ENCODE measurements around the gene NHERF1.

Gene NHERF1

DNA sequence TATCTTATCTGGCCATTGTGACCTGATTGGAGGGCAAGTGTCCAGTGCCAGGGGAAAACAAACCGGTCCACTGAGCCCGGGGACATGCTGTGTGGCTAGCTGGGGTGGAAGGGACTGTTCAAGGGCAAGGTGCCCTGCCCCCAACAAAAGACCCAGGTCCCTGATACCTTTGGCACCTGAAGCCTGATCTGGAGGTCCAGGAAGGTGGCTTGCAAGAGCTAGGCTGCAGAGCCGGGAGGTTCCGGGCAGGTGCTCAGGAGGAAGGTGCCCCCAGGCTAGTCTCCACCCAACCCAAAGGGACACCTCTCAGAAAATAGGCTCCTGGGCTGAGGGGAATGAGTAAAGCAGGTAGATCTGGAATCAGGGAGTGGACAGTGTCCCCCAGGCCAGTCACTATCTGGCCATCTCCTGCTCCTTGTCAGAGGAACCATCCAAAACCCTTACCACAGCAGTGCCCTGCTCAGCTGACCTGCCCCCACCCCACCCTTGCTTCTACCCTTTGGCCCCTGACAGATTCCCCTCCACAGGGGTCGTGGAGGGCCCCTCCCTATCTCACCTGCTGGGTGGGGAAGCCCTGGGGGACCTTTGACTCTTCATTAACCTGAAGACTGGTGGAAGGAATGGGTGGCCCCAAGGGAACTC is 21.5 kb downstream of the NHERF1 start:
- DNase-seq: no peak

DNA sequence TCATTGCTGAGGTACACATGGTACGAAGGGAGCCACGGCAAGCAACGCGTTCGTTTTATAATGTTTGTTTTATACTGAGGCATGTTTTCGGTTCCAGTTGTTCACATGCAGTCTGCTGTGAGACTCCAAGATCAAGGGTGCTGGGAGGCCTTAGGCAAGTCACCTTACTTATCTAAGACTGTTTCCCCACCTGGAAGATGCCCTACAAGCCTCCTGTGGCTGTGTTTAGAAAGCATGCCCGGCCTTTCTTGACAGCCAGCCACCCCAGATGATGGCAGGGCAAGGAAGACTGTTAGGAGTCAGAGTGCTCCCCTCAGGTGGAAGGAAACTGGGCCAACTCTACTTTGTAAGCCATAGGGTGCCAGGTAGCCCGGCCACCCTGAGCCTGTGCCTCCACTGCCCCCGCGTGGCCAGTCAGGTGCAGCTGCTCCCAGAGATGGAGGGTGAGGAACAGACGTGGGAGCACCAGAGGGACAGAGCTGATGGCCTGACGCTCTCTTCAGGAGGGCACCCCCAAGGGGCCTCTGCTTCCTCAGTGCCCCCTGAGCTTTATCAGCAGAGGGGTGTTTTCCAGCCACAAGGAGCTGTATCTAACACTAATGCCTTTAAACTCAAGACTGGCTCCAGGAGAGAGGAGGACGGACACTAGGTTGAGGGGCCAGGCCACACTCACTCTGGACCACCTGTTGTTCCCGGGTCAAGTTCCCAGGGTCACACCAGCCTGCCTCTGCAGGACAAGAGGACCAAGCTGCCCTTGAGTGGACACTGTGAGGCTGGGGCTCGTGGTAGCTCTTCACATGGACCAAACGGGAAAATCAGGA is 22.3 kb downstream of the NHERF1 start:
- peak; percentile 60 for DNase-seq

DNA sequence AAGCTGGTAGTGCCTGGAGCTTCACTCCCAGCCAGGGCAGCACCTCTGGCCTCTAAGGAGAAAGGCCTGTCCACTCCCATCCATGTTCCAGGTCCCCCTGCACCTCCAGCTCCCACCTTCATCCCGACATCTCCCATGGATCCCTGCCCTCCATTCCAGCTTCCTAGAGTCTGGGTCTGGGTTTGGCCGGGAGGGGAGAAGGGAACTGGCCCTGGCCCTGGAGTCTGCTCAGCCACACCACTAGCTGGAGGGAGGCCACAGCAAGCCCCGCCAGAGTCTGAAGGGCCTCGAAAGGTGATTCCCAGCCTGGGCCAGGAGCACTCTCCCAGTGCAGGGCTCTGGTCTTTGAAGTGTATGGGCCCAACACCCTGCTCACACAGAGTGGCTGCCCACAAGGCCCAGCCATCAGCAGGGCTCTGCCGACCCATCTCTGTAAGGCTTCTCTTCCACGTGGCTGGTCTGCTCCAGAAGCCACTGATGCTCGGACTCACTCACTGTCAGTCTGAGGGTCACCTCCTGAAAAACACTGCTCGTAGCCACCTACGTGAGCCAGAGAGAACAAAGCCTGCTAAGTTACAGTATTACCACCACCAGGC is 23.0 kb downstream of the NHERF1 start:
- DNase-seq: no peak

DNA sequence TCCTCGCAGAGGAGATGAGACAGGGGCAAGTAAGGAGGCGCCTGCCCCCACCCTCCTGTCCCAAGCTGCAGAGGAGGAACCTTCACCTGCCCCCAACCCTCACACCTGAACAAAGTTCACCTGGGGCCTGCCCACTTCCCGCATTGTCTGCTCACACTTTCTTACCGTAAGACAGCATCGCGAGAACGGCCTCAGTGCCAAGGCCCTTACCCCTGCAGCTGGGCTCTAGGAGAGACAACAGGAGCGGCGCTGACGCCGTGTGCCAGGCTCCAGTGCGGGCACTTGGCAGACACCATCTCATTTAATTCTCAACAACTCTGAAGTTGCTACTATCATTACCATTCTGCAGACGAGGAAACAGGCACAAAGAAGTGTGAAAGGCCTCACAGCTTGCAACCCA is 23.6 kb downstream of the NHERF1 start:
- DNase-seq: no peak

DNA sequence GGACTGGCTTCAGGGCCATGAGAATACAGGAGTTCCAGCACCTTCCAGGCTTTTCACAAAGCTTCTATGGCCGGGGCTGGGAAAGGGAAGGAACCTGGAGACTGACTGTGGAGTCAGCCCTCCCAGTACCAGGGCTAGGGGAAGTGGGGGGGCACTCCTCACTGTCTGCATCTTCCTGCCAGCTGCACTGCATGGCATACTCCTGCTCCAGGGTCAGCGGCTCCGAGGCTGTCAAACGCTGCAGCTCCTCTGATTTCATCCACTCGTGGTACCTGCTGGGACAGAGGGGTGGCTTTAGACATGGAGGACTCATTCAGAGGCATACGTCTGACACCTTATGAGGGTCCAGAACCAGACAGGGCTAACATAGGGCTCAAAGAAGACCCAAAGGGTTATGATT is 25.0 kb downstream of the NHERF1 start:
- DNase-seq: no peak

DNA sequence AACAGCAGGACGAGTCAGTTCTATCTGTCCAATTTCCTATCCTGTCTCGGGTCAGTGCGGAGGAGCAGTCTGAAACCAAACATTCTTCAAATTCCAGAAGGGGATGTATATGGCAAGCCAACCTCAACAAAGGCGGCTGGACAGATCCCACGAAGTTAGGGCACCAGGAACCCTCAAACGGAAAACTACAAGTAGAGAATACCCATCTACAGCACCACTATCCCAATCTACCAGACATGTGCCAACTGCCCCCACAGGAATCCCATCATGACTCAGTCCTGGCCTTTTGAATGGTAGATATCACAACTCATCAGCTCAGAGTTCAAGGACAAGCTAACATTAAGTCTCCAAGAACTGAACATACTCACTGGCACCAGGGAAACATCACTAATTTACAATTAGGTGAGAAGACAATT is 25.5 kb downstream of the NHERF1 start:
- no peak for DNase-seq

DNA sequence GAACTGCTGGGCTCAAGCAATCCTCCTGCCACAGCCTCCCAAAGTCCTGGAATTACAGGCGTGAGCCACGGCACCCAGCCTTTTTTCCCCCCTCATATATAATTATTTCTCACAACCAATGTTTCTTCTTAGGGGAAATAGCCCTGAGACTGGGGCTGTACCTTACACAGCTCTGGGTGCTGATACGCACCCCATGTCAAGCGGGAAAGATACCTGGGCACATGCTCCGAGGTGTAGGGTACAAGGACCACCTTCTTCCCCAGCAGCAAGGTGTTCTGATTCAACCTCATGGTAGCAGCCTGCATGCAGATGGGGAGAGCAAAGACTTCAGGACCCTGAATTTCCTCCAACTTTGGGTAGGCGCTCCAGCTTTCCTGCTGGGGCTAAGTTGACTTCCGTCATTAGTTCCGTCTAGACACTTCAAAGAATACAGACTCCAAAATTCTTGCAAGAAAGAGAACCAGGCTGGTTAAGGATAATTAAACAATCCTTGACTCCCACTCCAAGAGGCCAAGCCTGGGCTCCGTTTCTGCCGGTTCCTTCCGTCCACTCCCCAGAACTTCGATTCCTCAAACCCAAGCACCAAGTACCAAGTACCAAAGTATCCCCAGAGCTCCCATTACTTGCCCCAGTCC is 27.1 kb downstream of the NHERF1 start:
- DNase-seq: no peak

DNA sequence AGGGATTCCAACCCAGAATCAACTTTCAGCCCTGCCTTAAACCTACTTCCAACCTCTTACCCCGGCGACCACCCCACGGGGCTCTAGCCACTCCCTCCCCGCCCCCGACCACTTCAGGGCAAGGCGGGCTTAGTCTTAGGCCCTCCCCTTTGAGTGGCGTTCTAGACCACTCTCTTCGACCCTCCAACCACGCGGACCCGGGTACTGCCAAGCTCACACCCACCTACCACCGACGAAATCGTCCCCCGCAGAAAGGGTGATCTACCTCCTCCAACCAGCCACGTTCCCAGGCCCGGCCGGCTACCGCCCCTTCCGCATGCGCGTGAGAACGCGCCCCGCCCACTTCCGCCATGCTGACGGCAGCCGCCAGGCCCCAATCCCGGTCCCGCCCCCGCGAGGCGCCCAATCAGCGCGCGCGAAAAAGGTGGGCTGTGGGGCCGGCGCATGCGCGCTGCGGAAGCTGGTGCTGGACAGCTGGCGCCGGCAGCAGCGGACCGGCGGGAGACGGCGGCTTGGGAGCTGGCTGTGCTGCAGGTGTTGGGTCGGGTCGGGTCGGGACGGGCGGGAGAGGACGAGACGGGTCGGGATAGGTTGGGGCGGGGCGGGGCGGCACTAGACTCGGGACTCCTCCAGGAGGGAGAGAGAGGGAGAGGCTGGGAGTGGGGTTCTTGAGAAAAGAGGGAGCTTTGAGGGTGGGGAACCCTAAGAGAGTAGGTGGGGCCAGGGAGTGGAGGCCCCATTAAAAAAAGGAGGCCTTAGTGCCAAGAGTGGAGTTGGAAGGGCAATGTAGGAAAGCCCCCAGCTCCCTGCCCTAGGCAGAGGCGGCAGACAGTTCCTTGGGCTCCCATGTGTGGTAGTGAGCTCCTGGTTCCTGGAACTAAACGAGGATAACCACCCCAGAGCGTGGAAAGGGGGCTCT is 27.9 kb downstream of the NHERF1 start, which contains the start of gene NAT9:
Gene NAT9 (minus strand): TSS at position 302 of the 919 bp plus-strand sequence. CDS start 647 bp downstream, outside the sequence.
- peak; percentile 97 for DNase-seq

DNA sequence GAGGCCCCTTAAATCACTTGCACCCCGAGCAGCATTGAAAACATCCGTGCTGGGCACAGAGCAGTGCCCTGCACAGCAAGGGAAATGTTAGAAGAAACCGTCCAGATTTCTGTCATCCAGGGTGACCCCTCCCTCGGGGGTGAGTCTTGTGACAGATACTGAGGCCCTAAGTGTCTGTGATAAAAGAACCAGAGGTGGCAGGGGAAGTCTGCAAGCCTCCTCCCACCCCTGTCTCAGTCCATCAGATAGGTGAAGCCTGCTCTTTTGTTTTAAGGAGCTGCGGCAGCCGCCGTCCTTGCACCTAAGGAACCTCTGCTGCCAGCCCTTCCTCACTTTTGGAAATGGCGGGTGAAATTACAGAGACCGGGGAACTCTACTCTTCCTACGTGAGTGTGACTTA is 28.6 kb downstream of the NHERF1 start:
- no peak for DNase-seq

DNA sequence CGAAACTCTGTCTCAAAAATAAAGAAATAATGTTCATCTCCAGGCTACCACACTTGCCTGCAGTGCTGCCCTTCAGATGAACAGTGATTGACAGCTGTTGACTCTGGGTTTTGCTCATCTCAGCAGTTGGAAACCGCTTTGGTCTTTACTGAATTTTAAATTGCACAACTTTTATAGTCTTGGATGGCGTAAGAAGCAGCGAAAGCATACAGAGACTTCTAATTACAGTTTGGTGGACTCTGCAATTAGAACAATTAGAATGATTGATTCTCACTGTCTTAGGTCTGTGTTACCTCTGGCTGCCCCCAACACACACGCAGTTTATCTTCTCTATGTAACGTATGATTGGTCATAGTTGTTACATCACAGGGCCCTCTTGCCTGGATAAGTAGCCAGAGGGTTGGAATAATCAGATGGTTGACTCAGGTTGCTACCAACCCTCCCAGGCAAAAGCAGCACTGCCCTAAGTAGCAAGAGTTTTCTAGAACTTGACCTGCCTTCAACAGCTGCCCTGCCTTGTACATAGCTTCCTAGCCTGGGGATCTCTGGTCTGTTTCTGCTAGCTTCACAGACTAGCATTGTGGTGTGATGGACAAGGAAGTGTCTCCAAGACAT is 29.6 kb downstream of the NHERF1 start:
- DNase-seq: no peak

DNA sequence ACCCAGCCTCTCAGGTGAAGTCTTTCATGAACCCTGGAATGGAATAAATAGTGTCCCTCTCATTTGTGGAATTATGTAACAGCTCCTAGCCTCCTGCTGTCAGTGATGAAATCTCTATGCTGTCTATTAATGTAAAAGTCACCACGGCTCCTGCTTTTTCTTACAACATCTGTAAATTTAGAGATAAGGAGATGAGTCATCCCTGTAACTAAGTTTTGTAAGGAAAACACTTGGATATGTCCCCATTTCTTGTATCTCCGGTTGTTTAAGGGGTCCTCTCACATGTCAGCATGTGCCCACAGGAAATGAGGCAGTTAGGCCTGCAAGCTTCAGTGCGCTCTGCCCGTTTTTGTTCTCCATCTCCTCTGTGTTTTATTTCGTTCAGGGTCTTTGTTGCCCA is 30.5 kb downstream of the NHERF1 start:
- DNase-seq: no peak

DNA sequence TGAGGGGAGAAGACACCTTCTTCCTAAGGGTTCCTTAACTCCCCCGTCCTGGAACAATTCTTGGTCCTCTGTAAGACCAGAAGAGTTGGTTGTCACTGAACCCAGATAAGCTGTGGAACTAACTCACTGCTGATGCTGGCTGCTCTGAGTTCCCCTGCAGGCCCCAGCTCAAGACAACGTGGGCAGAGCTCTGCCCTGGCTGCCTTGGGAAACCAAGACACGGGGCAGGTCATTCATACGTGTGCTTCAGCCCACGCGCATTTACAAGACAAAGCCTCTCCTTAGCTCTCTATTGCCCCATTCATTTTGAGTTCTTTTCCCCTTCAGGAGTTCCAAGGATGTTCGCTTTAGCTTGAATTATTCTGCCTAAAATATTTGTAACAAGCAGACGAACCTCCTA is 31.1 kb downstream of the NHERF1 start:
- no peak for DNase-seq

DNA sequence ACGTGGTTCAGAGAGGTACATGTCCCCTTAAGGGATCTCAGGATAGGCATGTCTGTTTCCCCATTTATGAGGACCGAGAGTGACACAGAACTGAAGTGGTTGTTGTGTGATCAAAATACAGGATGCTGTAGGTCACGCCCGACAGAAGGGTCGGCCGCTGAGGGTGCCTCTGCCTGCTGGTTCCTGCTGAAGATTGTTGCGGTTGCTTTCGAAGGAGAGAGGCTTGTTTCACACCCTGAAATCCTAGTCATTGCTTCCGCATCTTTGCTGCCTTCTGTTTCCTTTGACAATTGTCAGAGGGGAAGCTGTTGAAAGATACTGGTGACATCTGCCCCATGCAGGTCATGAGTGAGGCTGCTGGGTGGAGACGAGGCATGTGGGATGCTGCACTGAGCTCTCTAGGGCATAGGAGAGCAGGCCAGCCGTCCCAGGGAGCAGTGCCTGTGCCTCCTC is 31.5 kb downstream of the NHERF1 start:
- no peak for DNase-seq

DNA sequence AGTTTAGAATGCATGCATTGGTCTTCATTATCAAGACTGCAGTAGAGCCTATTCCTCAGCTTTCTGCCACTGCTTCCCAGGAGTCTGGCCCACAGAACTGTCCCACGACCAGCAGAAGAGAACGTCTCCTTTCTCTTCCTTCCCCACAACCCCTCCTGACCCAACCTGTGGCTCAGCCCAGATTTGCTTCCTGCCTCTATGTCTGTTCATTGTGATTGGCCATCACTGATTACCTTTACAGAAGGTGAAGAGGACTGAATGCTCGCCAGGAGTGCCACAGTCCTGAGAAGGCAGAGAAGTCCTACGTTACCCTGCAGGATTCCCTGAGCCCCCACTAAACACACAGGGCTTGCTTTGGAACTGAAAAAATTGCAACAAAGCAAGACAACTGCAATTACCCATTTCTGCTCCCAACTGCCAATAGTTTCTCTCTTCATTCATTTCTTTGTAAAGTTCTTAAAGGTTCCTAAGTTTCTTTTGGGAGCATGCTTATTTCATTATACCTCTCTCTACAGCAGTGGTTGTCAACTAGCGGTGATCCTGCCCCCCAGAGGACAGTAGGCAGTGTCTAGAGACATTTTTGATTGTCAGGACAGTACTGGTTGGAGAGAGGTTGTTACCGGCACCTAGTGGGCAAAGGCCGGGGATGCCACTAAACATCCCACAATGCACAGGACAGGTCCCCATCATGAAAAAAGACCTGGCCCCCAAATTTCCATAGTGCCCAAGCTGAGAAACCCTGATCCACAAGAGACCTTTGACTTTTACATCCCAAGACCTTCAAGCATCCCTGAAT is 32.2 kb downstream of the NHERF1 start:
- no peak for DNase-seq

DNA sequence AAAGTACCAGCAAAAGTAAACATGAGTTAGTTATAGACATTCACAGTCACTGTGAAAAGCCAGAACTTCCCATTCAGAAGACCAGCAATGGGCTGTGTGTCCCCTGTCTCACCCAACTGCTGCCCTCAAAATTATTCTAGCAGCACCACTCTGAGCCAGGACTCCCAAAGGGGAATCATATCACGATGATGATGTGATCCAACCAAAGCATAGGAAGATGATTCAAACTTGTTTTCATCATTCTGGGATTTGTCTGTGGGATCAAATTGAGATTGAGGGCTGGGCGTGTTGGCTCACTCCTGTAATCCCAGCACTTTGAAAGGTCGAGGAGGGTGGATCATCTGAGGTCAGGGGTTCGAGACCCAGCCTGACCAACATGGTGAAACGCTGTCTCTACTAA is 34.1 kb downstream of the NHERF1 start:
- DNase-seq: no peak

DNA sequence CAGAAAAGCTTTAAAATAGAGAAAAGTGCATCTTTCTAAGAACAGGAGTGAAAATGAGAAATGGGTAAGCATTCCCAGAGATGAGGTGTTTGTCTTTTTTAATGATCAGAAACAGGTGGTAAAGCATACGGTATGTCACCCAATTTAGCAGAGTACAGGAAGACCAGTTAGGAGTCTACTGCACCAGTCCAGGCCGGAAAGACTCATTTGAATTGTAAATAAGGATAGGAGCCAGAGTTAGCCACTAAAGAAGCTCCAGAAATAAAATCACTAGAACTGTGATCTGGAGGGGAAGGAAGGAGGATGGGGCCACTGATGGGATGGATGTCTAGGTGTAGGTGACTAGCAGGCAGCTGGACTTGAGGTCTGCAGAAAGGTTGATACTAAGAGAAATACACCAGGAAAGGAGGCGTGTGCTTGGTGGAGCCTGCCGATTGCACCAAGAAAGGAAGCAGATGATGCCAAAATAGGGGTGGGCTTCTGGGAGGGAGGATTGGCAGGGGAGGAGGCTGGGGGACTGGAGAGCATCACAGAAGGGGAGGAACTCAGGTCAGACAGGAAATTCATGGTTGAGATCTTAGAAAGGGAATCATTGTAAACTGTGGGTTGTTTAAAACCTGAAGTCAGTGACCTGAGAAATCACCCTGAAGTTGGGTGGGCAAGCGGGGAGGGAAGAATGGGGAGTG is 35.8 kb downstream of the NHERF1 start:
- no peak for DNase-seq

DNA sequence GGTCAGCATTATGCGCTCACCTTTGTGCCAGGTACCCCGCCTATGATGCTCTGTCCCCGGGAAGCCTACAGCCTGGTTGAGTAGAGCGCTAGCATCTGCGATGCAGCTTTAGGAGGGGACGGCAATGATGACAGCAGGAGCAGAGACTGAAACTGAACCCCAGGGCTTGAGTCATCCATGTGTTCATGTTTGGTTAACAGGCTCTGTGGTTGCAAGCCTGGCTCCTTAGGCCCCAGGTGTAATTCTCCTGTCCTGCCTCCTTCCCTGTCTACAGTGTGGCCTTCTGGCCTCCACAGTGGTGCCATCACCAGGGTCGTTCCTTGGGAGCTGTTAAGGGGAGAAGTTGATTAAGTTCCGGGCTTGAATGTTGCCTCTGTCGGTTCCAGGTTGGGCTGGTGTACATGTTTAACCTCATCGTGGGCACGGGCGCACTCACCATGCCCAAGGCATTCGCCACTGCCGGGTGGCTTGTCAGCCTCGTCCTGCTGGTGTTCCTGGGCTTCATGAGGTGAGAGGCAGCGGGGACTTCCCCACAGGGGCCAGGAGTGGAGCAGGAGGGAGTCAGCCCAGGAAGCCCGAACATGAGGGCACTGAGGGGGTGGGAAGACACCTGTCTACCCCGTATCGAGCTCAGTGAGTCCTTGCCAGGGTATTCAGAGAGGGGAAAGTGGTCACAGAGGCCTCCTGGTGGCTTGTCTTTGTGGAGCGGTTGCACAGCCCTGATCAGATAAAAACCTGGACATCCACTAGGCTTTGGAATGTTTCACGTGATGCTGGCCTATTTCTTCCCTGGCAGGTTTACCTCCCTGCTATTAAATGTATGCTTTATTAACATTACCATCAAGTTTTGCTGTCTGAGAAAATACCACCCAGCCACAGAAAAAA is 36.9 kb downstream of the NHERF1 start:
- no peak for DNase-seq

DNA sequence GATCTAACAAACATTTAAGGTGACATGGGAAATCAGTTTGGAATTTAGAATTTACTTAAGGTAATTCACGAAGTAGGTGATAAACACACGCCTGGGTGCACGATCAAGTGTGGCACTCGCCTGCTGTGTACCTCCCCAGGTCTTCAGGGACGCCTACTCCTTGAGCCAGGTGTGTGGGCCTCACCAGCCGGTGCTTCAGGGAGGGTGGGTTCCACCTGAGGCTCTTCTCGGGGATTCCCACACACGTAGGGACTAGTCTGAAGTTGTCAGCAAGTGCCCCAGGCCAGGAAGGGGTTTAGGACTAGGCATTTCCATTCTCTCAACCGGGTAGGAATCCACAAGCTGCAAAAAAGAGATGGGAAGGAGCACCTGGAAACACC is 37.5 kb downstream of the NHERF1 start:
- no peak for DNase-seq

DNA sequence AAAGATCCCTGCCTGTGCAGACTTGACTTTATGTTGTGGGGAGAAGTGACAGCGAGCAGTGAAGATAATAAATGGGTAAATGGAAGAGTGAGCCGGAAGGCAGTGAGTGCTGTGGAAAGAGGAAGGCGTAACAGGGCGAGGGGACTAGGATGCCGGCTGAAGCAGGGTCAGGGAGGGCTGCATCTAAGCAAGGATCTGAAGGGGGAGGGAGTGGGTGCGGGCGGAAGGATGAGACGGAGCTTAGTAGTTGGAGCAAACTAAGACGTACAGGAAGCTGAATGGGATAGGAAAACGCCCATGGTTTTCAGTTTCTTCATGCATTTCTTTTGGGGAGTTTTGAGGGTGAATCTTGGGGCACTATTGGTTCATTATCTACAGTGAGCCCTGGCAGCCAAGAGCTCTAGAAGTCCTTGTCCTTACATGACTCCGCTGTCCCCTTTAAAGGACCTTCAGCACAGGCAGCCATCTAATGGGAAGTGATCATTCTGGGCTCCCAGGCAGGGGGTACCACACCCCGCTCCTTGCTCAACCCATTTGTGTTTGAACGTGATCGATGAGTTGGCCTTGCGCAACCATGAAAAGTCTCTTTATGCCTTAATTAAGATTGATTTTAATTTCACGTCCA is 38.1 kb downstream of the NHERF1 start:
- no peak for DNase-seq
